ENCODE measurements around the gene FBXW8. TPM values are rescaled to one million over a fixed set of nuclear protein-coding genes. Genes with fewer than 3 reads are reported as not detected.

Gene FBXW8
- total RNA-seq, 1 experiment from 2014 or later = 15.3 TPM

DNA sequence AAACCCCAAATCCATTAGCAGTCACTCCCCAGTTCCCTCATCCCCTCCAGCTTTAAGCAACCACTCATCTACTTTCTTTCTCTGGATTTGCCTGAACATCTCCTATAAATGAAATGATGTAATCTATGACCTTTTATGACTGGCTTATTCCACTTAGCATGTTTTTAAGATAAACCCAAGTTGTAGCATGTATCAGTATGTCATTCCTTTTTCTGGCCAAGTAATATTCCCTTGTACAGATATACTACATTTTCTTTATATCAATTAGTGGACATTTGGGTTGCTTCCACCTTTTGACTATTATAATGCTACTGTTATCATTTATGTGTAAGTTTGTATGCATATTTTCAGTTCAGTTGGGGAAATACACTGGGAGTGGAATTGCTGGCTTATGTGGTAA lies 105.1 kb downstream of the FBXW8 start:
- H3K27ac ChIP-seq (ENCODE audit: insufficient read length, low read depth, low read length) = no peak overlapping the region
- no peak overlapping the region; a peak in 1 of 7 replicates for H3K27ac Mint-ChIP-seq
- H3K4me3 Mint-ChIP-seq = no peak overlapping the region

More for the DNA sequence above, 105.1 kb downstream of the FBXW8 start:
- H3K9me3 ChIP-seq (ENCODE audit: control insufficient read depth, low read depth, low read length) = no peaks in the 10 kb centered on the region
- H3K4ac ChIP-seq (ENCODE audit: low read depth, low read length) = no peak overlapping the region
- H4K8ac ChIP-seq (replicated peaks; ENCODE audit: insufficient read length, low read depth, low read length) = no peak overlapping the region
- H2BK5ac ChIP-seq (ENCODE audit: insufficient read length, low read length) = no peak overlapping the region
- no peak overlapping the region for H3K4me2 ChIP-seq (ENCODE audit: insufficient read depth, insufficient read length, low read length)
- no peaks in the 10 kb centered on the region for H3K79me2 ChIP-seq (ENCODE audit: insufficient read depth, low read length)
- no peak overlapping the region for H3K18ac ChIP-seq (ENCODE audit: insufficient read length, low read depth, low read length)
- no peak overlapping the region for H3K14ac ChIP-seq (ENCODE audit: insufficient read depth, low read length)
- H3K56ac ChIP-seq (ENCODE audit: insufficient read length, low read depth, low read length) = no peak overlapping the region
- Mint-ChIP-seq H3K27me3 (ENCODE audit: low read depth) (no peaks in the 10 kb centered on the region), H3K4me1 (peaks cover 18 to 30% of the 10 kb centered on the region in 2 experiments), H3K36me3 (ENCODE audit: insufficient read depth in 1 of 3, low read depth in 3 of 3) (peaks cover 30 to 40% (median 36%) of the 10 kb centered on the region in 3 experiments), H3K9me3 (peaks cover 8 to 11% of the 10 kb centered on the region in 2 experiments)
- no peaks in the 10 kb centered on the region for H3K27me3 ChIP-seq (ENCODE audit: insufficient read depth, low read length)
- H3K4me1 ChIP-seq (ENCODE audit: insufficient read depth, low read length) = peaks cover 4% of the 10 kb centered on the region; the same call in 1 of the 2 replicates
- H4K91ac ChIP-seq (ENCODE audit: insufficient read length, low read depth, low read length) = no peak overlapping the region
- no peaks in the 10 kb centered on the region for H4K20me1 ChIP-seq (ENCODE audit: control insufficient read depth, insufficient read depth, insufficient read length)
- H3K23ac ChIP-seq (ENCODE audit: insufficient read length, low read depth, low read length) = no peak overlapping the region
- no peak overlapping the region for H4K5ac ChIP-seq (ENCODE audit: insufficient read length, low read depth, low read length)
- no peak overlapping the region for H3K9ac ChIP-seq (ENCODE audit: extremely low read depth, insufficient read length, low read length)
- no peak for TF ChIP-seq CTCF (conservative IDR thresholded peaks at IDR 0.05)
- H3K79me1 ChIP-seq (ENCODE audit: insufficient read depth, low read depth, low read length, poor library complexity, severe bottlenecking) = no peaks in the 10 kb centered on the region
- no peak overlapping the region for H2BK12ac ChIP-seq (ENCODE audit: insufficient read length, low read depth, low read length)
- H2BK120ac ChIP-seq (ENCODE audit: low read depth, low read length, poor library complexity, severe bottlenecking) = no peak overlapping the region
- no peaks in the 10 kb centered on the region for H3K23me2 ChIP-seq (ENCODE audit: insufficient read length, low read depth, low read length, poor library complexity, severe bottlenecking)
- H3T11ph ChIP-seq (ENCODE audit: low read length) = no peak overlapping the region
- H2AFZ ChIP-seq (ENCODE audit: low read length) = no peak overlapping the region
- no peak overlapping the region for H2BK20ac ChIP-seq (ENCODE audit: low read depth, low read length, poor library complexity, severe bottlenecking)
- H2AK5ac ChIP-seq (ENCODE audit: insufficient read length, low read length) = no peak overlapping the region
- H2BK15ac ChIP-seq (ENCODE audit: low read depth, low read length) = no peak overlapping the region
- DNase-seq = no peak
